Measurements from ENCODE around the gene LIMA1. TPM values are rescaled to one million over a fixed set of nuclear protein-coding genes. Genes with fewer than 3 reads are reported as not detected.

The LIMA1 gene
- total and polyA plus RNA-seq, 2 of the 4 experiments (the other 2 are of a cell fraction), result 126 to 163 TPM

- H3K27ac ChIP-seq (ENCODE audit: insufficient read depth, low read length), result no peak overlapping the region
- peaks cover 12 to 64% of the 10 kb centered on the region in 2 experiments for H3K79me1 ChIP-seq (ENCODE audit: low read depth in 1 of 2, low read length in 2 of 2)
- peaks cover 29% of the 10 kb centered on the region for H4K20me1 ChIP-seq (ENCODE audit: insufficient read depth, low read length)
- H2AK5ac ChIP-seq (ENCODE audit: low read depth, low read length), result no peak overlapping the region
- H3K27me3 ChIP-seq (ENCODE audit: control insufficient read depth, insufficient read depth, low read length), result no peaks in the 10 kb centered on the region
- H2BK20ac ChIP-seq (ENCODE audit: low read depth, low read length), result no peak overlapping the region
- no peak overlapping the region for H2BK15ac ChIP-seq (ENCODE audit: low read depth, low read length)
- H2BK120ac ChIP-seq (ENCODE audit: low read depth, low read length), result no peak overlapping the region
- CTCF ChIA-PET, result interaction anchor here (0.6 kb wide), 1 partner anchor 75 kb away, joined by 3 read pairs; no protein-coding TSS in a partner anchor
- no peak overlapping the region for H3K56ac ChIP-seq (ENCODE audit: extremely low read depth, insufficient read depth, low read length)
- H4K5ac ChIP-seq (ENCODE audit: low read depth, low read length), result no peak overlapping the region
- peaks cover 7% of the 10 kb centered on the region for H3K4me1 ChIP-seq (ENCODE audit: control insufficient read depth, insufficient read depth, low read length)
- no peak overlapping the region for H2AFZ ChIP-seq (replicated peaks; ENCODE audit: low read length, poor library complexity)
- TF ChIP-seq CEBPB (IDR thresholded peaks at IDR 0.05; ENCODE audit: low read depth, low read length), result no peak
- no peak for TF ChIP-seq RAD21 (IDR thresholded peaks at IDR 0.05; ENCODE audit: low read length)
- no peak for TF ChIP-seq USF2 (IDR thresholded peaks at IDR 0.05; ENCODE audit: low read depth, low read length)
- TF ChIP-seq CHD1 (IDR thresholded peaks at IDR 0.05; ENCODE audit: low read depth, low read length), result no peak
- TF ChIP-seq BHLHE40 (IDR thresholded peaks at IDR 0.05; ENCODE audit: low read depth, low read length), result no peak
- in situ Hi-C loops (cut with MboI; ENCODE audit: low sequenced_read_pairs) (no loop called here), dilution Hi-C loops (cut with HindIII; ENCODE audit: low sequenced_read_pairs, unreplicated experiment) (no loop called here), intact Hi-C loops (cut with micrococcal nuclease) (no loop called here)
- no peak overlapping the region for H3K18ac ChIP-seq (ENCODE audit: low read depth, low read length)
- H3K23ac ChIP-seq (ENCODE audit: low read depth, low read length), result no peak overlapping the region
- peak overlapping the region; percentile 59 for H2BK5ac ChIP-seq (ENCODE audit: low read depth, low read length, poor library complexity, severe bottlenecking)
- no peak overlapping the region for H4K8ac ChIP-seq (ENCODE audit: low read depth in 2 of 2, low read length in 2 of 2)
- no peak overlapping the region for H3K4ac ChIP-seq (ENCODE audit: low read depth, low read length)
- H3K4me3 ChIP-seq (ENCODE audit: insufficient read depth, low read depth, low read length), result no peak overlapping the region
- no peak overlapping the region for H2AK9ac ChIP-seq (replicated peaks; ENCODE audit: low read depth, low read length, poor library complexity)
- no CpG with 5 or more reads among the region's 2 CpGs for WGBS, 2 experiments (ENCODE audit: extremely low coverage in 2 of 2, insufficient read length in 1 of 2)
- H4K91ac ChIP-seq (ENCODE audit: insufficient read depth, low read depth, low read length), result no peak overlapping the region
- ATAC-seq (ENCODE audit: low read depth) (peak; percentile 59), DNase-seq (peak; percentile 28)
- no peak overlapping the region for H3K9ac ChIP-seq (ENCODE audit: low read depth, low read length)
- no peaks in the 10 kb centered on the region for H3K9me3 ChIP-seq (ENCODE audit: control insufficient read depth, insufficient read depth, low read length)
- BruUV-seq (replicated peaks), result no TSS peak
- POLR2A ChIA-PET (ENCODE audit: unreplicated experiment), result no interaction called here
- no peaks in the 10 kb centered on the region; the same call in 1 of the 2 replicates for H3K36me3 ChIP-seq (ENCODE audit: control insufficient read depth, insufficient read depth, low read length)
- H3K14ac ChIP-seq (replicated peaks; ENCODE audit: low read depth, low read length), result no peak overlapping the region
- H3K4me2 ChIP-seq (ENCODE audit: low read depth, low read length), result no peak overlapping the region; the same call in 1 of the 2 replicates
- peaks cover 12% of the 10 kb centered on the region; the same call in 1 of the 2 replicates for H3K9me1 ChIP-seq (ENCODE audit: insufficient read depth, low read length)
These were observed 126.1 kb downstream of the LIMA1 start for GRCh38 chr12:50157259-50157658.

All from IMR-90 (cell line).